GM18517 (cell line): ENCODE data around the gene FOXD3.

ENCODE experiments used
- ATAC-seq: cut with Tn5 transposase; IDR thresholded peaks from one replicate; pipeline ENCODE4 v1.9.1; 2021; ENCODE audit warnings: mild to moderate bottlenecking, moderate library complexity; ENCODE audit not compliant: unreplicated experiment

Gene FOXD3

GRCh38 chr1:63322114-63322943, at the start of gene FOXD3:
Gene FOXD3 (plus strand): TSS chr1:63322567. CDS start chr1:63323059, 492 bp downstream.
- ATAC-seq: peak; percentile 49

- no peak for ATAC-seq
Measured at GRCh38 chr1:63272811-63273210, 49.6 kb upstream of the FOXD3 start.

GRCh38 chr1:63274371-63274770, 48.0 kb upstream of the FOXD3 start:
- ATAC-seq: no peak

- no peak for ATAC-seq
Measured at GRCh38 chr1:63274979-63275378, 47.4 kb upstream of the FOXD3 start.

GRCh38 chr1:63276624-63277023, 45.7 kb upstream of the FOXD3 start:
- ATAC-seq: no peak

GRCh38 chr1:63277195-63278192, 44.9 kb upstream of the FOXD3 start:
- no peak for ATAC-seq

GRCh38 chr1:63281753-63282152, 40.6 kb upstream of the FOXD3 start:
- ATAC-seq: no peak

GRCh38 chr1:63289135-63289534, 33.2 kb upstream of the FOXD3 start:
- no peak for ATAC-seq

- no peak for ATAC-seq
Measured at GRCh38 chr1:63294803-63295594, 27.4 kb upstream of the FOXD3 start.

GRCh38 chr1:63304410-63304809, 18.0 kb upstream of the FOXD3 start:
- no peak for ATAC-seq

- no peak for ATAC-seq
Measured at GRCh38 chr1:63305043-63305442, 17.3 kb upstream of the FOXD3 start.

GRCh38 chr1:63307196-63307794, 15.1 kb upstream of the FOXD3 start:
- no peak for ATAC-seq

- peak; percentile 2 for ATAC-seq
Measured at GRCh38 chr1:63316598-63316983, 5.8 kb upstream of the FOXD3 start.

GRCh38 chr1:63316984-63317816, 5.2 kb upstream of the FOXD3 start:
- peak; percentile 58 for ATAC-seq

- no peak for ATAC-seq
Measured at GRCh38 chr1:63317817-63318152, 4.6 kb upstream of the FOXD3 start.

GRCh38 chr1:63318201-63318979, 4.0 kb upstream of the FOXD3 start:
- ATAC-seq: no peak

GRCh38 chr1:63319046-63320021, 3.0 kb upstream of the FOXD3 start:
- no peak for ATAC-seq
